Gastroesophageal sphincter (tissue), 3 donors: ENCODE data around the gene STRIP1.

ENCODE experiments used
- EP300 ChIP-seq: sonication (generic); formaldehyde crosslinking; IDR thresholded peaks from one replicate; pipeline ENCODE4 v1.6.1; 2017; ENCODE audit warnings: antibody characterized with exemption, mild to moderate bottlenecking
- POLR2A ChIP-seq, 2 donors: fragments of 450-650 bp; IDR thresholded peaks; one replicate each; pipeline ENCODE4 v1.6.1; 2017; ENCODE audit warnings: antibody characterized with exemption in 2 of 2, mild to moderate bottlenecking in 2 of 2, moderate library complexity in 1 of 2
- TF ChIP-seq, protein P1 (sequence below), 4 experiments: fragments of 200-600 bp in 2 of 4; fragments of 450-650 bp in 2 of 4; sonication (generic) in 1 of 4; IDR thresholded peaks; one replicate each; pipeline ENCODE4 v1.5.1; 2017 to 2019; ENCODE audit warnings: antibody characterized with exemption in 4 of 4, mild to moderate bottlenecking in 2 of 4, moderate library complexity in 2 of 4

DNA sequence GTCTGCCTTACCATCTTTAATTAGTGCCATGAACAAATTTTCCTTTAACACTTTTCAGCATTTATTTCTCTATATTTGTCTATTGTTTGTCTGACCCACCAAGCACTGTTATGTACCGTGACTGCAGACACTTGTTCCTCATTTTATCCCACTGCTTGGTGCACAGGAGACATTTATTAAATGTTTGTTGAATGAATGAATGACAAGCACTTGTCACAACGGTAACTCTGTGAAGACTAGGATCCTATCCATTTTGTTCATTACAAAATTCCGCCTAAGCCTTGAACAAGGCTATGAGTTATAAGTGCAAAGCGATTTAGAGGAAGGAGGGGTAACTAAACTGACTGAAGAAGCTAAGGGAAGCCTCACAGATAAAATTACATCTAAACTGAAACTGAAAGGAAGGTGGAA is 379 bp upstream of the STRIP1 start:
- TF ChIP-seq, protein P1, sequence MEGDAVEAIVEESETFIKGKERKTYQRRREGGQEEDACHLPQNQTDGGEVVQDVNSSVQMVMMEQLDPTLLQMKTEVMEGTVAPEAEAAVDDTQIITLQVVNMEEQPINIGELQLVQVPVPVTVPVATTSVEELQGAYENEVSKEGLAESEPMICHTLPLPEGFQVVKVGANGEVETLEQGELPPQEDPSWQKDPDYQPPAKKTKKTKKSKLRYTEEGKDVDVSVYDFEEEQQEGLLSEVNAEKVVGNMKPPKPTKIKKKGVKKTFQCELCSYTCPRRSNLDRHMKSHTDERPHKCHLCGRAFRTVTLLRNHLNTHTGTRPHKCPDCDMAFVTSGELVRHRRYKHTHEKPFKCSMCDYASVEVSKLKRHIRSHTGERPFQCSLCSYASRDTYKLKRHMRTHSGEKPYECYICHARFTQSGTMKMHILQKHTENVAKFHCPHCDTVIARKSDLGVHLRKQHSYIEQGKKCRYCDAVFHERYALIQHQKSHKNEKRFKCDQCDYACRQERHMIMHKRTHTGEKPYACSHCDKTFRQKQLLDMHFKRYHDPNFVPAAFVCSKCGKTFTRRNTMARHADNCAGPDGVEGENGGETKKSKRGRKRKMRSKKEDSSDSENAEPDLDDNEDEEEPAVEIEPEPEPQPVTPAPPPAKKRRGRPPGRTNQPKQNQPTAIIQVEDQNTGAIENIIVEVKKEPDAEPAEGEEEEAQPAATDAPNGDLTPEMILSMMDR (IDR thresholded peaks at IDR 0.05) = no peak
- TF ChIP-seq POLR2A (IDR thresholded peaks at IDR 0.05) (no peak), EP300 (no peak)
